Keratinocyte (primary cell): ENCODE measurements around the gene ARID1B. TPM values are rescaled to one million over a fixed set of nuclear protein-coding genes. Genes with fewer than 3 reads are reported as not detected.

Experiments used
- DNase-seq: peaks from one replicate; pipeline ENCODE4 v3.0.0-alpha.2; 2011; ENCODE audit warnings: low read depth, missing footprints, low spot score
- FAIRE-seq: peaks from 2 replicates; lab custom pipeline; 2011; peaks lifted over from hg19 to GRCh38; lab: Jason Lieb, UNC
- H2AFZ ChIP-seq: 2 replicates; pipeline ENCODE4 v1.6.0; 2012; ENCODE audit warnings: low read length, control low read depth, inconsistent platforms; ENCODE audit not compliant: control insufficient read depth
- H3K27ac ChIP-seq: 2 replicates; pipeline ENCODE4 v1.5.1; 2011; ENCODE audit warnings: low read length; ENCODE audit not compliant: control insufficient read depth, insufficient read depth
- H3K27me3 ChIP-seq: 3 replicates; pipeline ENCODE4 v1.6.0; 2011; ENCODE audit warnings: low read length; ENCODE audit not compliant: control insufficient read depth, insufficient read depth; ENCODE audit errors: extremely low read depth
- H3K36me3 ChIP-seq, 2 experiments: 2 replicates in 1 of 2; 3 replicates in 1 of 2; pipeline ENCODE4 v1.5.1; 2011; ENCODE audit warnings: low read length in 2 of 2, mild to moderate bottlenecking in 1 of 2; ENCODE audit not compliant: control insufficient read depth in 2 of 2, insufficient read depth in 2 of 2; ENCODE audit errors: extremely low read depth in 1 of 2
- H3K4me1 ChIP-seq: 3 replicates; pipeline ENCODE4 v1.5.1; 2011; ENCODE audit warnings: low read length; ENCODE audit not compliant: control insufficient read depth, insufficient read depth; ENCODE audit errors: extremely low read depth
- H3K4me2 ChIP-seq: 3 replicates; pipeline ENCODE4 v1.6.0; 2011; ENCODE audit warnings: low read depth, low read length; ENCODE audit not compliant: control insufficient read depth, insufficient read depth; ENCODE audit errors: extremely low read depth
- H3K4me3 ChIP-seq, 3 experiments: fragments of 200-600 bp in 1 of 3; sonication (generic) in 1 of 3; 2 replicates in 2 of 3; 3 replicates in 1 of 3; pipeline ENCODE4 v1.5.1; 2011 to 2016; ENCODE audit warnings: low read length in 3 of 3, mild to moderate bottlenecking in 3 of 3, control low read depth in 2 of 3, inconsistent platforms in 1 of 3, low read depth in 1 of 3, mixed read lengths in 1 of 3, mixed run types in 1 of 3, moderate library complexity in 1 of 3; ENCODE audit not compliant: control insufficient read depth in 2 of 3, insufficient read depth in 2 of 3; ENCODE audit errors: extremely low read depth in 1 of 3
- H3K79me2 ChIP-seq: 2 replicates; pipeline ENCODE4 v1.6.0; 2012; ENCODE audit warnings: low read length; ENCODE audit not compliant: control insufficient read depth, insufficient read depth
- H3K9ac ChIP-seq: 3 replicates; pipeline ENCODE4 v1.6.0; 2011; ENCODE audit warnings: low read length; ENCODE audit not compliant: control insufficient read depth, insufficient read depth; ENCODE audit errors: extremely low read depth
- H3K9me1 ChIP-seq: 3 replicates; pipeline ENCODE4 v1.6.0; 2011; ENCODE audit warnings: low read length; ENCODE audit not compliant: control insufficient read depth, insufficient read depth; ENCODE audit errors: extremely low read depth
- H3K9me3 ChIP-seq: 2 replicates; pipeline ENCODE4 v1.5.1; 2012; ENCODE audit warnings: low read depth, low read length; ENCODE audit not compliant: control insufficient read depth
- H4K20me1 ChIP-seq: 3 replicates; pipeline ENCODE4 v1.6.0; 2011; ENCODE audit warnings: low read length; ENCODE audit not compliant: control insufficient read depth, insufficient read depth; ENCODE audit errors: extremely low read depth
- CTCF ChIP-seq, 3 experiments: IDR thresholded peaks in 1 of 3; conservative IDR thresholded peaks in 1 of 3; optimal IDR thresholded peaks in 1 of 3; 2 replicates in 2 of 3; 3 replicates in 1 of 3; pipeline versions ENCODE3 to v1.5.1; 2011; ENCODE audit warnings: low read length in 3 of 3, mild to moderate bottlenecking in 3 of 3, moderate library complexity in 2 of 3, control low read depth in 1 of 3, inconsistent platforms in 1 of 3; ENCODE audit not compliant: insufficient read depth in 2 of 3; ENCODE audit errors: extremely low read depth in 1 of 3
- EZH2 ChIP-seq: IDR thresholded peaks from one replicate; pipeline ENCODE4 v1.6.1; 2012; ENCODE audit warnings: inconsistent platforms, mild to moderate bottlenecking, low read length, moderate library complexity
- dilution Hi-C: fragments of 300-500 bp; cut with MboI; formaldehyde crosslinking; loops from one replicate; pipeline ENCODE4 v1.7.0; 2020; ENCODE audit warnings: low sequenced_read_pairs; ENCODE audit not compliant: extremely low pct_ligation_motif_present
- polyA plus RNA-seq, 5 experiments: library from polyadenylated mRNA; depleted of rRNA in 3 of 5; stranded (reverse) in 3 of 5; stranded (forward) in 1 of 5; unstranded in 1 of 5; fragments of >200 nt; gene quantifications; 1 replicate in 1 of 5; 2 replicates in 3 of 5; 3 replicates in 1 of 5; pipeline versions ENCODE4 v1.2.1 to v1.2.3, GENCODE V29; 2011 to 2012; ENCODE audit warnings: missing spikeins in 2 of 5, low read depth in 1 of 5, low replicate concordance in 1 of 5

ARID1B gene
- polyA plus RNA-seq, 1 donor (not counting 4 experiments of a cell fraction or from before 2014, with no cell fraction given), result 14.9 TPM

- H2AFZ ChIP-seq, result no peak overlapping the region
- dilution Hi-C loops, result no loop called here
- DNase-seq, result no peak
- FAIRE-seq, result no peak
- H4K20me1 ChIP-seq, result no peaks in the 10 kb centered on the region
- H3K4me2 ChIP-seq, result no peak overlapping the region
- H3K4me1 ChIP-seq, result no peaks in the 10 kb centered on the region
- H3K27me3 ChIP-seq, result no peaks in the 10 kb centered on the region
- H3K4me3 ChIP-seq, result no peak overlapping the region
- H3K27ac ChIP-seq, result no peak overlapping the region
- H3K9ac ChIP-seq, result no peak overlapping the region
- H3K9me1 ChIP-seq, result no peaks in the 10 kb centered on the region
- TF ChIP-seq CTCF (optimal IDR thresholded peaks at IDR 0.05 in 1 of 3, IDR thresholded peaks at IDR 0.05 in 1 of 3, conservative IDR thresholded peaks at IDR 0.05 in 1 of 3; ENCODE audit: extremely low read depth in 1 of 3, insufficient read depth in 2 of 3, low read length in 3 of 3), result no peak
- no peak for TF ChIP-seq EZH2
- peaks cover 45% of the 10 kb centered on the region for H3K79me2 ChIP-seq
- H3K9me3 ChIP-seq, result no peaks in the 10 kb centered on the region
- H3K36me3 ChIP-seq, result no peaks in the 10 kb centered on the region
Measured at GRCh38 chr6:156839129-156839528, 62.0 kb downstream of the ARID1B start.

GRCh38 chr6:156839591-156840001 is 62.4 kb downstream of the ARID1B start:
- Histone ChIP-seq H3K4me3 (no peak overlapping the region), H3K79me2 (peaks cover 44% of the 10 kb centered on the region), H3K36me3 (no peaks in the 10 kb centered on the region), H3K4me2 (no peak overlapping the region), H3K9me3 (no peaks in the 10 kb centered on the region), H3K27me3 (no peaks in the 10 kb centered on the region), H2AFZ (no peak overlapping the region), H4K20me1 (no peaks in the 10 kb centered on the region), H3K4me1 (no peaks in the 10 kb centered on the region), H3K27ac (no peak overlapping the region), H3K9ac (no peak overlapping the region), H3K9me1 (no peaks in the 10 kb centered on the region)
- TF ChIP-seq CTCF (optimal IDR thresholded peaks at IDR 0.05 in 1 of 3, IDR thresholded peaks at IDR 0.05 in 1 of 3, conservative IDR thresholded peaks at IDR 0.05 in 1 of 3; ENCODE audit: extremely low read depth in 1 of 3, insufficient read depth in 2 of 3, low read length in 3 of 3) (no peak), EZH2 (no peak)
- FAIRE-seq (no peak), DNase-seq (no peak)
- dilution Hi-C loops, result no loop called here
